ENCODE results near the gene MED13. TPM values are rescaled to one million over a fixed set of nuclear protein-coding genes. Genes with fewer than 3 reads are reported as not detected.

The MED13 gene
- polyA plus RNA-seq, 1 of the 3 experiments (the other 2 are of a cell fraction) = 6.3 TPM

DNA sequence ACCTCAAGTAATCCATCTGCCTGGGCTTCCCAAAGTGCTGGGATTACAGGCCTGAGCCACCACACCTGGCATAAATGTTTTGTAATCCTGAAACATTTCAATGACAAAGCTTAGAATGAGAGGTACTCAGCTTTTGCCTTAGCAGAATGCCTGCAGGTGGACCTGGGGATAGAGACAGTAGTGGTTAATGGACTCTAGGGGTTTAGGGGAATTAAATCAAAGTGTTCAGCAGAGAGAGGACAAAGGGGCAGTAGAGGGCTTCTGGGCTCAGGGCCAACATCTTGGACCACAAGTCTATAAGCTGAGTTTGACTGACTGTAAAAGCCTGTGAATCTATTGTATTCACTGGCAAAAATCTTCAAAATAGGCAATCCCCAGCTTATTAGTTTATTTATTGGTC, 36.0 kb upstream of the MED13 start (continued):
- TF ChIP-seq, protein P1, sequence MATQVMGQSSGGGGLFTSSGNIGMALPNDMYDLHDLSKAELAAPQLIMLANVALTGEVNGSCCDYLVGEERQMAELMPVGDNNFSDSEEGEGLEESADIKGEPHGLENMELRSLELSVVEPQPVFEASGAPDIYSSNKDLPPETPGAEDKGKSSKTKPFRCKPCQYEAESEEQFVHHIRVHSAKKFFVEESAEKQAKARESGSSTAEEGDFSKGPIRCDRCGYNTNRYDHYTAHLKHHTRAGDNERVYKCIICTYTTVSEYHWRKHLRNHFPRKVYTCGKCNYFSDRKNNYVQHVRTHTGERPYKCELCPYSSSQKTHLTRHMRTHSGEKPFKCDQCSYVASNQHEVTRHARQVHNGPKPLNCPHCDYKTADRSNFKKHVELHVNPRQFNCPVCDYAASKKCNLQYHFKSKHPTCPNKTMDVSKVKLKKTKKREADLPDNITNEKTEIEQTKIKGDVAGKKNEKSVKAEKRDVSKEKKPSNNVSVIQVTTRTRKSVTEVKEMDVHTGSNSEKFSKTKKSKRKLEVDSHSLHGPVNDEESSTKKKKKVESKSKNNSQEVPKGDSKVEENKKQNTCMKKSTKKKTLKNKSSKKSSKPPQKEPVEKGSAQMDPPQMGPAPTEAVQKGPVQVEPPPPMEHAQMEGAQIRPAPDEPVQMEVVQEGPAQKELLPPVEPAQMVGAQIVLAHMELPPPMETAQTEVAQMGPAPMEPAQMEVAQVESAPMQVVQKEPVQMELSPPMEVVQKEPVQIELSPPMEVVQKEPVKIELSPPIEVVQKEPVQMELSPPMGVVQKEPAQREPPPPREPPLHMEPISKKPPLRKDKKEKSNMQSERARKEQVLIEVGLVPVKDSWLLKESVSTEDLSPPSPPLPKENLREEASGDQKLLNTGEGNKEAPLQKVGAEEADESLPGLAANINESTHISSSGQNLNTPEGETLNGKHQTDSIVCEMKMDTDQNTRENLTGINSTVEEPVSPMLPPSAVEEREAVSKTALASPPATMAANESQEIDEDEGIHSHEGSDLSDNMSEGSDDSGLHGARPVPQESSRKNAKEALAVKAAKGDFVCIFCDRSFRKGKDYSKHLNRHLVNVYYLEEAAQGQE (IDR thresholded peaks at IDR 0.05; ENCODE audit: low read depth, low read length) = no peak
- TF ChIP-seq, protein P2, sequence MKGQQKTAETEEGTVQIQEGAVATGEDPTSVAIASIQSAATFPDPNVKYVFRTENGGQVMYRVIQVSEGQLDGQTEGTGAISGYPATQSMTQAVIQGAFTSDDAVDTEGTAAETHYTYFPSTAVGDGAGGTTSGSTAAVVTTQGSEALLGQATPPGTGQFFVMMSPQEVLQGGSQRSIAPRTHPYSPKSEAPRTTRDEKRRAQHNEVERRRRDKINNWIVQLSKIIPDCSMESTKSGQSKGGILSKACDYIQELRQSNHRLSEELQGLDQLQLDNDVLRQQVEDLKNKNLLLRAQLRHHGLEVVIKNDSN (IDR thresholded peaks at IDR 0.05; ENCODE audit: borderline replicate concordance, low read depth) = no peak
- no peak for TF ChIP-seq TEAD4 (IDR thresholded peaks at IDR 0.05; ENCODE audit: borderline replicate concordance, insufficient read depth)
- TF ChIP-seq, protein P3, sequence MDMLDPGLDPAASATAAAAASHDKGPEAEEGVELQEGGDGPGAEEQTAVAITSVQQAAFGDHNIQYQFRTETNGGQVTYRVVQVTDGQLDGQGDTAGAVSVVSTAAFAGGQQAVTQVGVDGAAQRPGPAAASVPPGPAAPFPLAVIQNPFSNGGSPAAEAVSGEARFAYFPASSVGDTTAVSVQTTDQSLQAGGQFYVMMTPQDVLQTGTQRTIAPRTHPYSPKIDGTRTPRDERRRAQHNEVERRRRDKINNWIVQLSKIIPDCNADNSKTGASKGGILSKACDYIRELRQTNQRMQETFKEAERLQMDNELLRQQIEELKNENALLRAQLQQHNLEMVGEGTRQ (IDR thresholded peaks at IDR 0.05; ENCODE audit: borderline replicate concordance, low read depth, low read length) = no peak
- no peak for TF ChIP-seq YY1 (IDR thresholded peaks at IDR 0.05; ENCODE audit: low read depth)
- no peak for TF ChIP-seq SMC3 (IDR thresholded peaks at IDR 0.05; ENCODE audit: low read depth, low read length)

- ChIA-PET POLR2A (no interaction called here), CTCF (interaction anchor here (0.7 to 7.5 kb wide), 4 partner anchors 8 to 16 kb away, joined by 3 to 44 read pairs (median 6); no protein-coding TSS in a partner anchor)
- no peaks in the 10 kb centered on the region for H3K79me2 ChIP-seq (ENCODE audit: insufficient read depth)
- H3K36me3 ChIP-seq (replicated peaks in 1 of 2; ENCODE audit: control insufficient read depth in 1 of 2, insufficient read depth in 2 of 2, low read length in 1 of 2) = no peaks in the 10 kb centered on the region
- peaks cover 0 to 2% of the 10 kb centered on the region in 2 experiments; a peak in 1 of 4 replicates for H3K4me1 ChIP-seq (ENCODE audit: control insufficient read depth in 1 of 2, insufficient read depth in 2 of 2, low read depth in 1 of 2, low read length in 1 of 2)
- TF ChIP-seq GABPA (IDR thresholded peaks at IDR 0.05; ENCODE audit: low read depth) = no peak
- no peak for TF ChIP-seq ELF1 (IDR thresholded peaks at IDR 0.05)
- TF ChIP-seq SMC3 (IDR thresholded peaks at IDR 0.05; ENCODE audit: low read depth, low read length) = no peak
- TF ChIP-seq POLR2AphosphoS5 (IDR thresholded peaks at IDR 0.05; ENCODE audit: low read depth, low read length) = no peak
- TF ChIP-seq RCOR1 (IDR thresholded peaks at IDR 0.05; ENCODE audit: low read length) = no peak
- no peak for TF ChIP-seq EP300 (IDR thresholded peaks at IDR 0.05; ENCODE audit: borderline replicate concordance in 1 of 2, low read depth in 1 of 2, low read length in 1 of 2)
- no peak for TF ChIP-seq NRF1 (IDR thresholded peaks at IDR 0.05; ENCODE audit: low read depth, low read length)
- TF ChIP-seq, protein P2 (IDR thresholded peaks at IDR 0.05; ENCODE audit: borderline replicate concordance, low read depth) = no peak
- TF ChIP-seq TAF1 (IDR thresholded peaks at IDR 0.05; ENCODE audit: borderline replicate concordance, low read depth, low read length) = no peak
- no peak for TF ChIP-seq NFIC (IDR thresholded peaks at IDR 0.05; ENCODE audit: borderline replicate concordance)
- H3K9me2 ChIP-seq = no peaks in the 10 kb centered on the region
- H3K4me2 ChIP-seq = no peak overlapping the region
- DNase-seq = no peak
- H3F3A ChIP-seq (replicated peaks; ENCODE audit: insufficient read depth) = no peaks in the 10 kb centered on the region
- H3K27ac ChIP-seq (ENCODE audit: low read depth in 2 of 2, low read length in 1 of 2) = no peak overlapping the region
- no peaks in the 10 kb centered on the region for H4K20me1 ChIP-seq (ENCODE audit: insufficient read depth)
- no peak overlapping the region for H2AFZ ChIP-seq (ENCODE audit: low read depth)
- 93% methylated on average over 1 of the region's 1 CpG for WGBS (ENCODE audit: low lambda C conversion rate)
- H3K9me3 ChIP-seq = no peaks in the 10 kb centered on the region
- H3K27me3 ChIP-seq (ENCODE audit: insufficient read depth) = no peaks in the 10 kb centered on the region
- no peak overlapping the region for H3K4me3 ChIP-seq (ENCODE audit: low read depth in 2 of 2, low read length in 1 of 2)
- H3K9ac ChIP-seq = no peak overlapping the region
These were observed 35.0 kb upstream of the MED13 start for GRCh38 chr17:62100055-62100454.

All from SK-N-SH (cell line).